Frontal cortex (tissue), 4 donors: ENCODE results near the gene CD69. TPM values are rescaled to one million over a fixed set of nuclear protein-coding genes. Genes with fewer than 3 reads are reported as not detected.
A peak's percentile ranks its signal among the peaks of the same experiment; 100 is the strongest.

Experiments used
- DNase-seq, 2 donors: peaks; one replicate each; pipeline ENCODE4 v3.0.0; 2012; ENCODE audit warnings: low spot score in 2 of 2
- FAIRE-seq: peaks from 2 replicates; lab custom pipeline; 2012; peaks lifted over from hg19 to GRCh38; lab: Jason Lieb, UNC
- total RNA-seq: library from RNA; depleted of rRNA; stranded (reverse); fragments of >200 nt; gene quantifications from one replicate; pipeline ENCODE4 v1.2.3, GENCODE V29; 2014
- donor health status: control.
- donor health status: control.
- donor health status: control.

The CD69 gene
- total RNA-seq, 1 donor from 2014 or later = not detected

- DNase-seq = no peak
- FAIRE-seq = no peak
Measured at GRCh38 chr12:9782547-9783382, 22.1 kb upstream of the CD69 start.

GRCh38 chr12:9781360-9781759 lies 20.7 kb upstream of the CD69 start:
- DNase-seq (no peak), FAIRE-seq (no peak)

- FAIRE-seq = no peak
Measured at GRCh38 chr12:9779209-9779608, 18.5 kb upstream of the CD69 start.

GRCh38 chr12:9776781-9777180 lies 16.1 kb upstream of the CD69 start:
- FAIRE-seq (no peak), DNase-seq (no peak)

More at GRCh38 chr12:9779209-9779608, 18.5 kb upstream of the CD69 start:
- DNase-seq = no peak

- no peak for DNase-seq
- FAIRE-seq = peak; percentile 3
Measured at GRCh38 chr12:9773216-9773877, 12.6 kb upstream of the CD69 start.

GRCh38 chr12:9763025-9763424 lies 2.3 kb upstream of the CD69 start:
- DNase-seq (no peak), FAIRE-seq (no peak)

- FAIRE-seq (no peak), DNase-seq (no peak)
Measured at GRCh38 chr12:9762369-9762768, 1.7 kb upstream of the CD69 start.

- DNase-seq (no peak), FAIRE-seq (no peak)
Measured at GRCh38 chr12:9761419-9761781, 699 bp upstream of the CD69 start.

- no peak for DNase-seq
- FAIRE-seq = no peak
Measured at GRCh38 chr12:9760120-9760519, 581 bp downstream of the CD69 start.

- no peak for FAIRE-seq
Measured at GRCh38 chr12:9759694-9760093, 1.0 kb downstream of the CD69 start.

GRCh38 chr12:9758119-9758518 lies 2.6 kb downstream of the CD69 start:
- DNase-seq = no peak
- no peak for FAIRE-seq

More at GRCh38 chr12:9759694-9760093, 1.0 kb downstream of the CD69 start:
- no peak for DNase-seq

- FAIRE-seq = no peak
- DNase-seq = no peak
Measured at GRCh38 chr12:9757433-9758025, 3.2 kb downstream of the CD69 start.

- FAIRE-seq (no peak), DNase-seq (no peak)
Measured at GRCh38 chr12:9756706-9757105, 4.0 kb downstream of the CD69 start.

- FAIRE-seq (no peak), DNase-seq (no peak)
Measured at GRCh38 chr12:9756170-9756569, 4.5 kb downstream of the CD69 start.

GRCh38 chr12:9755567-9755966 lies 5.1 kb downstream of the CD69 start:
- no peak for DNase-seq
- no peak for FAIRE-seq

GRCh38 chr12:9755035-9755434 lies 5.7 kb downstream of the CD69 start:
- FAIRE-seq = no peak
- no peak for DNase-seq

- no peak for FAIRE-seq
Measured at GRCh38 chr12:9754099-9754927, 6.4 kb downstream of the CD69 start.

GRCh38 chr12:9753498-9753897 lies 7.2 kb downstream of the CD69 start:
- DNase-seq = no peak
- FAIRE-seq = no peak

More at GRCh38 chr12:9754099-9754927, 6.4 kb downstream of the CD69 start:
- no peak for DNase-seq

GRCh38 chr12:9753073-9753472 lies 7.6 kb downstream of the CD69 start:
- FAIRE-seq (no peak), DNase-seq (no peak)
